Superior temporal gyrus (tissue), 1 donor: ENCODE results near the gene SSTR3.
"Not testable (repeated sequence)": the region's sequence is repeated elsewhere in the genome, so short reads cannot be mapped to it uniquely, and the experiment has no call there.

Experiments used
- DNase-seq: peaks from one replicate; pipeline ENCODE4 v3.0.0-alpha.2; 2016; ENCODE audit errors: extremely low spot score

SSTR3 gene

DNA sequence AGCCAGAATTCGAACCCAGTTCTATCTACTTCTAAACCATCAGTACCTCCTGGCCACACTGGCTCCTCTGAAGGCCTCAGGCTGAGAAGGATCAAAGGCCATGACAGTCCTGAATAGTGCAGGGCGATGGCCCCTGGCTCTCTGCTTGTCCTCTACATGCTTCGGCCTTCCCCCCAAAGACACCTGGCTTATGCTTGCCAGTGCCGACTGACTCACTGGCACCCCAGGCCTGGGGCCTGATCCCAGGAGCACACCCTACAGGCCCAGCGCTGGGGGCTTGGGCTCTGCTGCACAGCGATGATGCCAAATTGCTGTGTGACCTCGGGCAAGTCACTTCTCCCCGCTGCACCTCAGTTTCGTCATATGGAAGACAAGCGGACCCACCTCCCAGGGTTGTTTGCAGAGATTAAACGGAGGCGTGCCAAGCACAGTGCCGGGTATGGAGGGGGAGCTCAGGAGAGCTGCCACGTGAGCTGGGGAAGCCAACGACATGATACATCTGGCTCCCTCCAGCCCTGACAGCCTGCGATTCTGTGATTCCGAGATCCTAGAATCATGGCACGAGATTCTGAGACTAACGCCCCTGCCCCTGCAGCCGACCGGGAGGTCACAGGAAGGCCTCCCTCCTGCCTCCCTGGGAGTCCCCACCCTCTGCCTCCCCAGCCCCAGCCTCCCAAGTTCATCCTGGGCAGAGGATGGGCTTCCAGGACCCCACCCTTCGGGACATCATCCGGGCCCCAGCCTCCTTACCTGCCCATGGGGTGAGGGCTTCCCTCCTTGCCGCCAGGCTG lies 1.0 kb downstream of the SSTR3 start:
- DNase-seq: no peak

DNA sequence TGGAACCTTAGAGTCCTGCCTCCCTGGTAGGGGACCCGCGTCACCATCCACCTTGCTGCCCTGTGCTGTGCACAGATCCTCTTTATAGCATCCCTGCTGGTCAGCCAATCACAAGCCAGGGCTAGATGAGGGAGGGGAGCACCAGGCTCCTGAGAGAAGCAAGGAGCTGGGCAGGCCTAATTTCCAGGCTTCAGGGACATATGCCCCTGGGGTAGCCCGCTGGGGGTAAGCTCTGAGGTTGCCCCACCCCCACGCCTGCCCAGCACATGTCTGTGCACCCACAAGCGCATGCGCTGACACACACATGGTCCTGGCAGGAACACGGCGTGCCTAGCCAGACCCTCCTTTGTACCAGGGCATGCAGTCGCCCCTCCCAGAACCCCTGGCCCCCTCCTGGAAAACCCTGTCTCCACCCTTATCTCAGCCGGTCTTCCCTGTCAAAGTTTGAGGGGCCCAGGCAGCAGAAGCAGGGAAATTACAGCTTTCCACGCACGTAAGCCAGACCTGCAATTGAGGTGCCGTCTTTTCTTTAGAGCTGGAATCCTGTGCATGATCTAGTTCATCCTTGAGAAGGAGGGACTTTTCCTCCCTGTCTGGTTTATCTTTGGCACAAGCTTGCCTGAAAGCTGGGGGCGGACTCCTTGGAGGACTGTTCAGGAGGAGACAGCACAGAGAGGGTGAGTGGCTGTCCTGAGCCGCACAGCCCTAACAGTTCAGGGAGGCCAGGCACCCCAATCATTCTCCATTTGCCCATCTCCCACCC lies 2.1 kb downstream of the SSTR3 start:
- no peak for DNase-seq

DNA sequence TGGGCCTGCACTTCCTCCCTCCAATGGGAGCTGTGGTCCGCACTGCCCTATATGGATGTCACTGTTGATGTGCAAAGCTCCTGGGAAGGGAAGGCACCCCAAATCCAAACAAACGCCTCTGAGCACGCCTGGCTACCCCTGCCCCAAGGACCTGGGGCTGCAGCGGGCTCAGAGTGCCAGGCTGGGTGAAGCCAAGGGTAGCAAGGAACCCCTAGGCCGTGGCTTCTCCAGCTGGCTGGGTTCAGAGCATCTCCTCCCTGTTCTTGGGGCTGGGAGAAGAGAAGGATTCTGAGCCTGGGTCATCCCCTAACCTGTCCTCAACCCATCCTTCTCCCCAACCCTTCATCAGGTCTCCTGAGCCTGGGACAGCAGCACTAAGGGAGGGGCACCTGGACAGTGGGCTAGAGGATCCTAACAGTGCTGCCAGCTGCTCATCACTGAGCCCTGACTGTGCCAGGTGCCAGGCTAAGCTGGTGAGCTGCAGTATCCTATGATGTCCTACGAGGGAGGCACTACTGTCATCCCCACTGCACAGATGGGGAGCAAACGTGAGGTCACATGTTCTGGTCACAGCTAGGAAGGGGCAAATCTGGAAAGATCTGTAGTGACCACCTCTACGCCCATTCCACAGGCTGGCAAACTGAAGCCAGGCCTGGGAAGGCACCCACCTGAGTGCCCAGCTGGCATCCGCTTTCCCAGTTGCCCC lies 3.0 kb downstream of the SSTR3 start:
- DNase-seq: no peak

DNA sequence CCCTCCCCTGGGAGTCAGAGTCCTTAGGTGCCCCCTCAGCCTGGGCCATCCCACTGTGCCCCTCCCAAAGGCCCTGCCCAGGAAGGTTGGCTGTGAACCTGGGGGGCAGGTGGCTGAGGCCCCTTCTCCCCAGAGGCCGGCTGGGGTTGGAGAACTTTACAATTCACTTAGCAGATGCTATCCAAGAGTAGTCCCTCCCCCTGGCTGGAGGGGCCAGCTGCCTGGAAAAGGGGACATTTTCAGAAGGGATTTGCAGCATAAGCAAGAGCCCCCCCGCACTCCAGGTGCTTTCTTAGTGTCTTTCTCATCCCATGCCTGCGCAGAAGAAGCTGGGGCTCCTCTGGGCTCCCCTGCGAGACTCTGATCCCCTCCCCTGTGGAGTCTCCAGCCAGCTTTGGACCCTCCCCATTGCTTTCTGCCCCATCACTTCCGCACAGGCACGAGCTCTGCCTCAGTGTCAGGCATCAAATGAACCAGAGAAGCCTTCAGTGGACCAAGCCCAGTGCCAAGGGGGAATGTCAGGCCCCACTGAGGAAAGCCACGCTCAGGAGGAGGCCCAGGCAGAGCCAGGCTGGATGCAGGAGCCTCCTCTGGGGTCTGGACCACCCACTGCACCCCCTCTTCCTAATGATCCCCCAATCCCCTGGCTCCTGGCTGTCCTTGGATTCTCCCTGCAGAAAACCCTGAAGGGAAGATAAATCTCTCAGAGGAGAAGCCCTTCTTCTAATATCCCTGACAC lies 3.7 kb downstream of the SSTR3 start:
- no peak for DNase-seq

DNA sequence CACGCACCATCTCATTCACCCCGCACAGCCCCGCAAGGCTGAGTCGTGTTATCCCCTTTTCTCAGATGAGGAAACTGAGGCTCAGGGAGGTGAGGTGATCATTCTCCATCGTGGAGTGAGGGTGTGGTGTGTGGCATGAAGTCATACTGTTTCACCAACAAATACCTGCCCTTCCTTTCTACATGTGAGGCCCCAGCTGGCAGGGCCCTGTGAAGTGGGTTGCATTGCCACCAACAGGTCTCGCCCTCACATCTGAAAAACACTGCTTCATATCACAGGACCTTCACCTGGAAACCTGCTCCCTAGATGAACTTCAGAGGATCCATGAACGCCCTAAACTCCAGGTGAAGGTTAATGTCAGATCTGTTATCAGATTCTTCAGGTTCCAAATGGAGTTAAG lies 4.3 kb downstream of the SSTR3 start:
- DNase-seq: no peak

DNA sequence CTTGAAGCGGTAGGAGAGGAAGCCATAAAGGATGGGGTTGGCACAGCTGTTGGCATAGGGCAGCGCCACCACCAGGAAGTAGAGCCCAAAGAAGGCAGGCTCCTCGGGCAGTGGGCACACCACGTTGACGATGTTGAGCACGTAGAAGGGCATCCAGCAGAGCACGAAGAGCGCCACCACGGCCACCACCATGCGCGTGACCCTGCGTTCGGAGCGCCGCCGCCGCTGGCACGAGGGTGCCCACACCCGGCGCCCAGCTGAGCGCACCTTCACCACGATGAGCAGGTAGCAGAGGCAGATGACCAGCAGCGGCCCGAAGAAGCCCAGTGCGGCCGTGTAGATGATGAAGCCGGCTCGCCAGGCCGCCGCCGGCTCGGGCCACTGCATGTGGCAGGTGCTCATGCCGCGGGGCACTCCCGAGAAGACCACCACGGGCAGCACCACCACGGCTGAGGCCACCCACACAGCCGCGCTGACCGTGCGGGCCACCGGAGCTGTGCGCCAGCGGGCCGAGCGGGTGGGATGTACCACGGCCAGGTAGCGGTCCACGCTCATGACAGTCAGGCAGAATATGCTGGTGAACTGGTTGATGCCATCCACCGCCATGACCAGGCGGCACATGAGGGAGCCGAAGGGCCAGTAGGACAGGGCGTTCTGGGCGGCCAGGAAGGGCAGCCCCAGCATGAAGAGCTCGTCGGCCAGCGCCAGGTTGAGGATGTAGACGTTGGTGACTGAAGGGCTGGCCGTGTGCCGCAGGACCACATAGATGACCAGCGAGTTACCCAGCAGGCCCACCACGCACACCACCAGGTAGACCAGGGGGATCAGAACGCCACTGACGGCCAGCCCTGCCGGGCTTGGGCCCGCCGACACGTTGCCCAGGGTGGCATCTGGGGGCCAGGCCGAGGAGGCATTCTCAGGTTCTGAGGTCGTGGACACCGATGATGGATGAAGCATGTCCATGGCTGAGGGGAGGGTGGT lies 5.1 kb downstream of the SSTR3 start:
- no peak for DNase-seq

DNA sequence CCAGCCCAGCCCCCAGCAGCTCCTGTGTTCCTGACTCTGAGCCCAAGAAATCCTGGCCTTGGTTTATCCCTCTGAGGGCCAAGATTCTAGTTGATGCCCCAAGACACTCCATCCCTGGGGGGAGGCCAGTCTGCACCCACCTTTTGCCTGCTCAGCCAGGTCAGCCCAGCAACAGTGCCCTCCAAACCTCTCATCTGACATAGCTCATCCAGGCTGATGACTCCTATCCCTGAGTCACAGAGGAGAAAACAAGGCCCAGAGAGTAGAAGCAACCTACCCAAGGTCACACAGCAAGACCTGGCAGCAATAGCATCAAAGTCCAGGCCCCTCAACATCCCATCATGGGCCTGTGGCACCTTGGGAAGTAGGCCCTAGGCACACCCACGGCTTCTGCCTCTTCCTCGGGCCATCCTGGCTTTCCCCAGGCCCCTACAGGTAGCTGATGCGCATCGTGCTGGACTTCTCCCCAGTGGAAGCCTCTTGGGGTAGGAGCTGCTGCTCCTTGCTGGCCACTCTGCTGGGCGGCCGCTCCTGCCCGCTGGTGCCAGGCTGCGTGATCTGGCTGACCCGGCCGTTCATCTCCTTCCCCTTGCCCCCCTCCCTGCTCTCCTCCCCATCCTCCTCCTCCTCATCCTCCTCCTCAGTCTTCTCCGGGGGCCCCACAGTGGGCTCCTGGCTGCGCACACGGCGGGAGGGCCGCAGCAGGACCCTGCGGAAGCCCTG lies 6.0 kb downstream of the SSTR3 start:
- no peak for DNase-seq

DNA sequence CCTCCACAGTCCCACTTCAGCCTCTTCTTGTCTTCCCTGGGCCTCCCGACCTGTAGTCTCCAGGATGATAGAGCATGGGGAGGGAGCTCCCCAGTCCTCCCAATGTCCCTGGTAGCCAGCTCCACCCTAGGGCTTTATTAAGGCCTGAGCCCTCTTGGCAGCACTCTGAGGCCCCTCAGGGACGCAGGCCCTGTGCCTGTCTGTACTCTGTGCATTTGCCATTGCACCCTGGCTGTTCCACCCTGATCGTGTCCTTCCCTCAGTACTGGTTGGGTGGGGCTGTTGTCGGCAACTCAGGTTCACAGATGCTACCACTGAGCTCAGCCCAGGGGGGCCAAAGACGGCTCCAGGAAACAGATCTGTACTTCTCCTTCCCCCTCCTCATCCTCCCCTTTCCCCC lies 7.2 kb downstream of the SSTR3 start:
- no peak for DNase-seq

DNA sequence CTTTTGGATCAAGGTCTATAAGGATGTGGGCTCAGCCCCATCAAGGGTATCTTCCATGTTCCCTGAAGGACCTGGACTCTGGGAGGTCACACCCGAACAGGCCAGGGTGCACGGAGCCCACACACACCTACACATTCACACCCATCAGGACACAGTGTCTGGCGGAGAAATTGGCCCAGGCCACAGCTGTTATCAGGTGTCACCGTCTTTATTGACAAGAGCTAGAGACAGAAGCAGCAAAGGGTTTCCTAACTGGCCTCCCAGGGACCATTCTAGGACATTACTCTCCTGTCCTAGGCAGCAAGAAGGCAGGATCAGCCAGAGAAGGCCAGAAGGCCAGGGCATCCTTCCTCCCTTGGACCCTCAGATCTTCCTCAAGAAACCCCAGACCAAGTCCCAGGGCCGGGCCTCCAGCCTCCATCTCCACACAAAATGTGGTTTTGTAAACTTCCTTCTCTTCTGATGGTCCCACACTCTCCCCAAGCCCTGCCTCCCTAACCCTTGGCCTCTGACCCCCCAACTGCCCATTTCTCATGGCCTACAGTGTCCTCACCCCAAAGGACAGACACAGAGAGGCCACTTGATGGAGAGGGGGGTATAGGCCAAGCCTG lies 8.1 kb downstream of the SSTR3 start:
- no peak for DNase-seq

DNA sequence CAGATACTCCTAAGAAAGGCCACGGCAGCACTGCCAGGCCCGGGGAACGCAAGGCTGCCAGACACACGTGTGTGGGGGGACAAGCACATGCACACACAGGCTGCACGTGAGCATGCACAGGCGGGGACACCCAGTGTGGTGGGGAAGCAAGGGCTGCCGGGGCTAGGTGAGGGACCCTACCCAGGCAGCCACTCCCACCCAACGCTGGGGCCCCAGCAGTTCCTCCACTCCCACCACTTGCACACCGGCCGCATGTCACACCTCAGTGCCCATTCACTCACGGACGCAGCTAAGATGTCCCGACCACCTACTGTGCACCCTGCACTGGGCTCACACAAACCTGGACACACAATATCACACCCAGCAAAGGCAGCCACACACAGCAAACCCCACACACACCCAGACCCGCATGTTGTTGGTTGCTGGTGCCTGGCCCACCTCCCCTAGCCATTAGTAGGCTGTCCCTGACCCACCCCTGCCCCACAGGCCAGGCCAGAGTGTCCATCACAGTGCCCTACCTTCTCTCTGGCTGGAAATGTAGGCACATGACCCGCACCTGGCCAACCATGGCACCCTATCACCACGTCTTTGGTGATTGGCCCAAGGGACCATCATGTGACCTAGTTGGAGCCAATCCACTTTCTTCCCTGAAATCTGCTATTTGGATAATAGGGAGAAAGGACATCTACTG lies 8.8 kb downstream of the SSTR3 start:
- no peak for DNase-seq

DNA sequence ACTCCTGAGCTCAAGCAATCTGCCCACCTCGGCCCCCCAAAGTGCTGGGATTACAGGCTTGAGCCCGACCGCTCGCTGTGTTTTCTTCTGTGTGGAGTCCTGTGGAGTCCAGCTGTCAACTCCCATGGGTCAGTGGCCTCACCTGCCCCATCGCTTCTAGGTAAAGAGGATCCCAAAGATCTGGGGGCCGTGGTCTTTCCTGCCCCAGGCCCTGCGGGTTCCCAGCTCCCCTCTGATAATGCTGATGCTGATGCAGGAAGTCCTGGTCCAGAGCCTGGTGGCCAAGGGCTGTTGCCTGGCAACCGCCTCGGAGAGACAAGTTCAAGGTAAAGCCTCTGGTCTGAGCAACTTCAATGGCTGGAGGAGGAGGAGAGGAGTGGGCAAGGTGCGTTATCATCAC lies 9.6 kb downstream of the SSTR3 start:
- no peak for DNase-seq

DNA sequence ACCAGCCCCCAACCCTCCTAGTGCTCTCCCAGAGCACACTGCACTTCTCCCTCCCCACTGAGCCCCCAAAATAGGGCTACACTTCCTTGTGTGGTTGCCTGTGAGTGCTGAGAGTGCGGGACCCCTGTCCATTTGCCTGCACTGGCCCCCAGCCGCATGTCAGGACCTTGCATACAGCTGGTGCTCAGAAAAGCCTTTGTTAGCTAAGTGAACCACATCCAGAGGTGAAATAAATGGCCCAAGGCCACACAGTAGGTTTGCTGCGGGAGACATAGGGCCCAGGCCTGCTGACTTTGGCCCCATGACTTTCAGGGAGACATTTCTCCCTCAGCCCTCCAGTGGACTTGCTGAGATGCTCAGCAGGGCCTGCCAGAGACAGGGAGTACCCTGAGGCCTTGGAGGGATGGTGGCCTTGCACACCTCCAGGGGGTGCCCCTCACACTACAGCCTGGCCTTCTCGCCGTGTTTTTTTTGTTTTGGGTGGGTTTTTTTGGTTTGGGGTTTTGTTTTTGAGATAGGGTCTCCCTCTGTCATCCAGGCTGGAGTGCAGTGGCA lies 10.2 kb downstream of the SSTR3 start:
- no peak for DNase-seq

DNA sequence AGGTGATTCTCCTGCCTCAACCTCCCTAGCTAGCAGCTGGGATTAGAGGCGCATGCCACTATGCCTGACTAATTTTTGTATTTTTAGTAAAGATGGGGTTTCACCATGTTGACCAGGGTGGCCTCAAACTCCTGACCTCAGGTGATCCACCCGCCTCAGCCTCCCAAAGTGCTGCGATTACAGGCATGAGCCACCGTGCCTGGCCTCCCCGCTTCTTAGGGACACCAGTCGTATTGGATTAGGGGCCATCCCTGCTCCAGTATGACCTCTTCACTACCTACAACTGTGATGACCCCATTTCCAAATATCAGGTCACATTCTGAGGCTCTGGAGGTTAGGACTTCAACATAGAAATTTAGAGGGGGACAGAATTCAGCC lies 10.8 kb downstream of the SSTR3 start:
- DNase-seq: not testable (repeated sequence)

DNA sequence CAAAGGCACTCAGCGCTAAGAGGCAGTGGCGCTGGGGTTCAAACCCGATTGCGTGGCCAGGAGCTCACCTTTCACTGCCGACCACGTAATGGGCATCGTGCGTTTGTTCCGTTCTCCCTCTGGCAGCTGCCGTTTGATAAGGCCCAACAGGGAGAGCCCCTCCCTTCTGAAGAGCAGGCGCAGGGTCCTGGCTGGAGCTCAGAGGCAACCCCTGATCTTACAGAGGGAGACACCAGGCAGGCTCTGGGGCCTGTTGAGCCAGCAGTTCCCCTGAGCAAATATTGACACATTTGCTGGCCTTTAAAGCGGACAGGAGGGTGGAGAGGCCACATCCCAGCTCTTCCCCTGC lies 12.5 kb downstream of the SSTR3 start:
- DNase-seq: no peak

DNA sequence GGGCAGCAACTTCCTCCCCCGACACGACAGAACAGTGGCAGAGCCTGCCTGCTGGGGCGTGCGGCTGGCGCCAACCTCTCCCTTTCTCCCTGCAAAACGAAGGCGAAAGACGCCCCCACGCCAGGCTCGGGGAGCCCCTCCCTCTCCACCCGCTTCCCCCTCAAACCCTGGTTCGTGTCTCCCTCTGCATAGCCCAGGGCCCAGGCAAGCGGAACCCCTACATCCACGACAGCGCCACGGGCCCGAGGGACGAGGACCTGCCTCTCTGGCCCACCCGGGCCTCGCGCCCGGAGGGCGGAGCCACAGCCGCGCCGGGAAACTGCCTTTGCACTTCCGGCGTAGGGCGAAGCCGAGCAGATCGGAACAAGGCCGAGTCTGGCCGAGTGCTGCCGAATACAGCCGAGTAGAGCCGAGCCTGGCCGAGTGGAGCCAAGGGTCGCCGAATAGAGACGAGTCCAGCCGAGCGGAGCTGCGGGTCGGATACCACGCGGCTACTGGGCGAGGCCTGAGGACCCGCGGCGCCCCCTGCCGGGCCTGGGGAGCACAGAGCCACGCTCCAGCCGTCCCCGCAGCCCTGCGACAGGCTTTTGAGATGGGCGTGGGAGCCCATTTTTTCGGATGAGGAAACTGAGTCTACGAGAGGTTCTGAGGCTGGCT lies 13.0 kb downstream of the SSTR3 start:
- DNase-seq: peak; percentile 98

DNA sequence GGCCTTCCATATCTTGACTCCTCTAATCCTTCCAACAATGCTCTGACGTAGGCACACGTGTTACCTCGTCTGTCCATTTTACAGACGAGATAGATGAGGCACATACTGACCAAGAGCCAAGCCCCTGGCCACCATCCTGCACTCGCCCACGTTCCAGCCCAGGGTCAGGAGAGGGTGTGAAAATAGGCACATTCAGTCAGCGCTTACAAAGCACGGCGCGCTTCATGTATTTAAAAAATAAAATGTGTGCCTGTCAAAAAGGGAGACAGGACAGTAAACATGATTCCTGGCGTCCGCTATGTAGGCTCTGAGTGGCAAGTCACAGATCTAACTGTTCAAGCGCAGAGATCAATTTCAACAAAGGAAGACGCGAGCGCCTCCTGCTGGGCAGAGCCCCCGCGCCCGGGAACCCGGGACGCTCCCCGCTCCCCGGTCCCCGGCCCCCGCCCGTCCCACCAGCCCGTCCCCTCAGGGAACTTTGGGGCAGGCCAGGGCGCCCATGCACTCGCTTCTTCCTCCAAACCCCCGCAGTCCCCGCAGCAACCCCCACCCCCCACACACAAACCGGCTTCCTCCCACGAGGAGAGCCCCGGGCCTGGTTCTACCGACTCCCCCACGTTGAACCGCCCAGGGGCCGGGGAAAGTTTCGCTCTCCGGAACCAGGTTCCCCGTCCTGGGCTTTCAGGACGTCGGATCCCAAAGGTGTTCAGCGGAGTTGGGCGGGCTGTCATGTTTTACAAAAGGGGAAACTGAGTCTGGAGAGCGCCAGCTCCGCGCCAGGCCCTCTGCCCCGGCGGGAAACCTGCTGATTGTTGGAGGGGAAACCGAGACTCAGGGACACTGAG lies 13.8 kb downstream of the SSTR3 start:
- peak; percentile 91 for DNase-seq

DNA sequence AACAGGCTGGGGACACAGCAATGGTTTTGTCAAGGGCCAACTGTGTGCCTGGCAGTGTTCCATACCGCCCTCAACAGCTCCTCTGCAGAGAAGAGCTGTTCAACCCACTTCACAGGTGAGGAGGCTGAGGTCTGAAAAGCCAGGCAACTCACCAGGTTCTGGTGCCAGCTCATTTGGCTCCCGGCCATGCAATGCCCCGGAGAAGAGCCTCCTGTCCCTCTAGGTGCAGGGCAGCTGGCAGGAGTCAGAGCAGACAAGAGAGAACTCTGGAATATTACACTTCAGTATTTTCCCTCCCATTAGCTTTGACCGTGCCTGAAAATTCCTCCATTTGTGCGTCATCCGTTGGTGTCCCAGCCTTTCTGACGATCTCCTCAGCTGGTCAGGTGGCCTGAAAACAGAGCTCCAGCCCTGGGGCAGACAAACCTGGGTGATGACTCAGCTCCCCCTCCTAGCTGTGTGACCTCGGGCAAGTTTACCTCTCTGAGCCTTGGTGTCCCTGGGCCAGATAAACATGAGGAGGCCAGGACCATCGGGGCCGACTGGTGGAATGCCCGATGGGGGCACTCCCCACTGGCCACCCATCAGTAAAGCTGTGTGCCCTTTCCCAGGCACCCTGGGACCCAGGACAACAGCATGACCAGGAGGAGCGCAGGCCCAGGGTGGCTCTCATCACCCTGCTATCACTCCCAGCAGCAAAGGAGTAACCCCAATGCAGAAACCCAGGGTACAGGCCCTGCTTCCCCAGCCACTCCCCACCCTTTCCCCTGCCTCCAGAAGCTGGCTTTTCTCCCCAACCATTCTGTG lies 14.6 kb downstream of the SSTR3 start:
- no peak for DNase-seq
